G401.6 (cell line): Measurements from ENCODE around the gene ZDHHC18.
"Not testable (repeated sequence)": the region's sequence is repeated elsewhere in the genome, so short reads cannot be mapped to it uniquely, and the experiment has no call there.

Experiments
- FAIRE-seq: peaks from 2 replicates; lab custom pipeline; 2012; peaks lifted over from hg19 to GRCh38; lab: Jason Lieb, UNC

The ZDHHC18 gene

GRCh38 chr1:26833432-26834405 is 7.2 kb downstream of the ZDHHC18 start:
- FAIRE-seq: no peak

GRCh38 chr1:26837665-26838064 is 11.2 kb downstream of the ZDHHC18 start:
- FAIRE-seq: not testable (repeated sequence)

- FAIRE-seq: no peak
These were observed 12.2 kb downstream of the ZDHHC18 start for GRCh38 chr1:26838474-26839338.

- FAIRE-seq: no peak
These were observed 12.8 kb downstream of the ZDHHC18 start for GRCh38 chr1:26839339-26839722.

- no peak for FAIRE-seq
These were observed 13.3 kb downstream of the ZDHHC18 start for GRCh38 chr1:26839779-26840178.

- FAIRE-seq: no peak
These were observed 18.1 kb downstream of the ZDHHC18 start for GRCh38 chr1:26844424-26845196.

- FAIRE-seq: not testable (repeated sequence)
These were observed 21.3 kb downstream of the ZDHHC18 start for GRCh38 chr1:26847826-26848225.

GRCh38 chr1:26848499-26848898 is 22.0 kb downstream of the ZDHHC18 start:
- FAIRE-seq: no peak

- no peak for FAIRE-seq
These were observed 22.7 kb downstream of the ZDHHC18 start for GRCh38 chr1:26848941-26849774.

- FAIRE-seq: no peak
These were observed 24.7 kb downstream of the ZDHHC18 start for GRCh38 chr1:26851106-26851684.

GRCh38 chr1:26852701-26853100 is 26.2 kb downstream of the ZDHHC18 start:
- FAIRE-seq: no peak

- FAIRE-seq: no peak
These were observed 26.7 kb downstream of the ZDHHC18 start for GRCh38 chr1:26853156-26853555.

- no peak for FAIRE-seq
These were observed 27.1 kb downstream of the ZDHHC18 start for GRCh38 chr1:26853600-26853999.

- FAIRE-seq: no peak
These were observed 28.4 kb downstream of the ZDHHC18 start for GRCh38 chr1:26854906-26855305.

- no peak for FAIRE-seq
These were observed 29.1 kb downstream of the ZDHHC18 start for GRCh38 chr1:26855636-26856035.

GRCh38 chr1:26856181-26856580 is 29.7 kb downstream of the ZDHHC18 start:
- no peak for FAIRE-seq

GRCh38 chr1:26856604-26857469 is 30.3 kb downstream of the ZDHHC18 start:
- FAIRE-seq: no peak

- no peak for FAIRE-seq
These were observed 31.1 kb downstream of the ZDHHC18 start for GRCh38 chr1:26857473-26858060.

- no peak for FAIRE-seq
These were observed 31.7 kb downstream of the ZDHHC18 start for GRCh38 chr1:26858160-26858559.
